Measurements from ENCODE around the gene RPS24. TPM values are rescaled to one million over a fixed set of nuclear protein-coding genes. Genes with fewer than 3 reads are reported as not detected.

Gene RPS24
- total and polyA plus RNA-seq, 2 experiments from 2014 or later, result 2,362 to 3,638 TPM

DNA sequence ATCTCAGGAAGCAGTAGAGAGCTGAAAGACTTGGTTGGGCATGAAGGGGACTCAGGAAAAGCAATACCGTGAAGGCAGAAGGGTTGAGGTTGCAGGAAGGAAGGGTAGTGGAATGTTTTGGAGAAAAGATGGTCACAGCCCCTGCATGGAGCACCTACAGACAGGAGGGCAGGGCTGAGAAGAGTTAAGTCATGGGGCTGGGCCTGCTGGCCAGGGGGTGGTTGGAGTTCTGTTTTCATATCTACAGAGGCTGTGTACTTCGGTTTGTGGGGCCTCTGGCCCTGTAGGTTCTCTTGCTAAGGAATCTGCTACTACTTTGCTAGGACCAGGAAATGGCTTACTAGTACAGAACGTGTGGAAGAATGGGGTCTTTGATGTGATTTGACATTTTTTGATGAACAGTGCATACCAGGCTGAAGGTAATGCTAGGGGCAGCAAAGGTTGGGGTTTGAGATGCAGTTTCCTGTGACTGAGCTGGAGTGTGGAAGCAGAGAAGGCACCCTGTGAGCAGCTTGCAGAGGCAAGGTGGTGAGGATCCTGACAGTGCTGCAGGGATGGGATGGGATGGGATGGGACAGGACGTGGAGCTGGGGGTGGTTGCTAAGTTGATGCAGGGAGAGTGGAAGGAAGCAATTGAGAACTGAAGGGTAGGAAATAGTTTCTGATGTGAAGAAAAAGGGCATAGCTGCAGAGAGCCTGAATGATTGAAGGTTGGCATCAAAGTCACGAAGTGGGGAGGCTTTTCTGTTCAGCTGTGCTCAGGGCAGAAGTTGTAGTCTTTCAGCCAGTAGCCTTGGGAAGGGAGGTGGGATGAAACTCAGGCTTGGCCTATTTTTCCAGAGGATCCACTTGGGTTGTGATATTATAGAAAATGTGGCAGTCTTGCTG, 7.8 kb downstream of the RPS24 start:
- H3K4me2 ChIP-seq, result peak overlapping the region; percentile 98
- Mint-ChIP-seq H3K27ac (peak overlapping the region; percentile 93), H3K9me3 (peaks cover 2% of the 10 kb centered on the region; the same call in 1 of the 3 replicates), H3K4me1 (peaks cover 67% of the 10 kb centered on the region), H3K27me3 (ENCODE audit: insufficient read depth, low read depth, poor library complexity) (peaks cover 35% of the 10 kb centered on the region), H3K36me3 (ENCODE audit: low read depth) (peaks cover 70% of the 10 kb centered on the region), H3K4me3 (peak overlapping the region; percentile 15; the same call in 2 of the 3 replicates)
- ATAC-seq, result no peak; the same call in 2 of the 3 replicates
- H4K20me1 ChIP-seq (replicated peaks; ENCODE audit: insufficient read depth), result peaks cover 62% of the 10 kb centered on the region
- DNase-seq (ENCODE audit: low spot score), result no peak
- peaks cover 43% of the 10 kb centered on the region for H3K36me3 ChIP-seq (ENCODE audit: insufficient read depth)
- no peak overlapping the region for H3K4me3 ChIP-seq
- TF ChIP-seq POLR2AphosphoS5 (IDR thresholded peaks at IDR 0.05; ENCODE audit: low read depth) (0 out of 2 replicates have a peak, but pooled peaks have one; percentile 9), JUNB (IDR thresholded peaks at IDR 0.05; ENCODE audit: unreplicated experiment) (no peak)
- peak overlapping the region; percentile 73 for H3K27ac ChIP-seq (ENCODE audit: low read depth)
- no peak overlapping the region for H2AFZ ChIP-seq
- H3K79me2 ChIP-seq (replicated peaks; ENCODE audit: insufficient read depth), result peaks cover 46% of the 10 kb centered on the region
- no peaks in the 10 kb centered on the region for H3K27me3 ChIP-seq (ENCODE audit: insufficient read depth)
- H3K9me2 ChIP-seq (ENCODE audit: insufficient read depth), result no peaks in the 10 kb centered on the region
- peaks cover 69% of the 10 kb centered on the region for H3K4me1 ChIP-seq (ENCODE audit: insufficient read depth)
- peaks cover 72% of the 10 kb centered on the region for H3F3A ChIP-seq (replicated peaks; ENCODE audit: low read depth)

GRCh38 chr10:78042058-78042751, 8.5 kb downstream of the RPS24 start:
- Histone ChIP-seq H3F3A (replicated peaks; ENCODE audit: low read depth) (peaks cover 65% of the 10 kb centered on the region), H3K36me3 (ENCODE audit: insufficient read depth) (peaks cover 36% of the 10 kb centered on the region), H3K4me2 (peak overlapping the region; percentile 21; the same call in 1 of the 2 replicates), H3K27me3 (ENCODE audit: insufficient read depth) (no peaks in the 10 kb centered on the region), H3K4me1 (ENCODE audit: insufficient read depth) (peaks cover 61% of the 10 kb centered on the region), H3K79me2 (replicated peaks; ENCODE audit: insufficient read depth) (peaks cover 38% of the 10 kb centered on the region), H3K9me2 (ENCODE audit: insufficient read depth) (no peaks in the 10 kb centered on the region), H3K4me3 (no peak overlapping the region), H2AFZ (no peak overlapping the region), H4K20me1 (replicated peaks; ENCODE audit: insufficient read depth) (peaks cover 55% of the 10 kb centered on the region), H3K27ac (ENCODE audit: low read depth) (peak overlapping the region; percentile 73)
- DNase-seq (ENCODE audit: low spot score), result no peak
- H3K4me1 Mint-ChIP-seq, result peaks cover 60% of the 10 kb centered on the region
- TF ChIP-seq JUNB (IDR thresholded peaks at IDR 0.05; ENCODE audit: unreplicated experiment) (no peak), POLR2AphosphoS5 (IDR thresholded peaks at IDR 0.05; ENCODE audit: low read depth) (peak; percentile 1; the same call in 1 of the 2 replicates)
- peaks cover 62% of the 10 kb centered on the region for H3K36me3 Mint-ChIP-seq (ENCODE audit: low read depth)
- peaks cover 2% of the 10 kb centered on the region; the same call in 1 of the 3 replicates for H3K9me3 Mint-ChIP-seq
- H3K27ac Mint-ChIP-seq, result peak overlapping the region; percentile 73; the same call in 1 of the 2 replicates
- peaks cover 27% of the 10 kb centered on the region for H3K27me3 Mint-ChIP-seq (ENCODE audit: insufficient read depth, low read depth, poor library complexity)
- no peak; the same call in 2 of the 3 replicates for ATAC-seq
- H3K4me3 Mint-ChIP-seq, result no peak overlapping the region

- Histone ChIP-seq H3K27me3 (ENCODE audit: insufficient read depth) (no peaks in the 10 kb centered on the region), H4K20me1 (replicated peaks; ENCODE audit: insufficient read depth) (peaks cover 49% of the 10 kb centered on the region), H3K79me2 (replicated peaks; ENCODE audit: insufficient read depth) (peaks cover 33% of the 10 kb centered on the region), H3K4me2 (no peak overlapping the region), H3K9me2 (ENCODE audit: insufficient read depth) (no peaks in the 10 kb centered on the region), H3K4me1 (ENCODE audit: insufficient read depth) (peaks cover 59% of the 10 kb centered on the region), H3K27ac (ENCODE audit: low read depth) (peak overlapping the region; percentile 73), H3K36me3 (ENCODE audit: insufficient read depth) (peaks cover 30% of the 10 kb centered on the region), H2AFZ (no peak overlapping the region), H3F3A (replicated peaks; ENCODE audit: low read depth) (peaks cover 60% of the 10 kb centered on the region), H3K4me3 (no peak overlapping the region)
- H3K36me3 Mint-ChIP-seq (ENCODE audit: low read depth), result peaks cover 57% of the 10 kb centered on the region
- H3K27ac Mint-ChIP-seq, result peak overlapping the region; percentile 24; the same call in 1 of the 2 replicates
- ATAC-seq (no peak), DNase-seq (ENCODE audit: low spot score) (no peak)
- peaks cover 59% of the 10 kb centered on the region for H3K4me1 Mint-ChIP-seq
- peaks cover 27% of the 10 kb centered on the region for H3K27me3 Mint-ChIP-seq (ENCODE audit: insufficient read depth, low read depth, poor library complexity)
- no peak overlapping the region for H3K4me3 Mint-ChIP-seq
- peaks cover 2% of the 10 kb centered on the region; the same call in 1 of the 3 replicates for H3K9me3 Mint-ChIP-seq
- TF ChIP-seq, protein P1, sequence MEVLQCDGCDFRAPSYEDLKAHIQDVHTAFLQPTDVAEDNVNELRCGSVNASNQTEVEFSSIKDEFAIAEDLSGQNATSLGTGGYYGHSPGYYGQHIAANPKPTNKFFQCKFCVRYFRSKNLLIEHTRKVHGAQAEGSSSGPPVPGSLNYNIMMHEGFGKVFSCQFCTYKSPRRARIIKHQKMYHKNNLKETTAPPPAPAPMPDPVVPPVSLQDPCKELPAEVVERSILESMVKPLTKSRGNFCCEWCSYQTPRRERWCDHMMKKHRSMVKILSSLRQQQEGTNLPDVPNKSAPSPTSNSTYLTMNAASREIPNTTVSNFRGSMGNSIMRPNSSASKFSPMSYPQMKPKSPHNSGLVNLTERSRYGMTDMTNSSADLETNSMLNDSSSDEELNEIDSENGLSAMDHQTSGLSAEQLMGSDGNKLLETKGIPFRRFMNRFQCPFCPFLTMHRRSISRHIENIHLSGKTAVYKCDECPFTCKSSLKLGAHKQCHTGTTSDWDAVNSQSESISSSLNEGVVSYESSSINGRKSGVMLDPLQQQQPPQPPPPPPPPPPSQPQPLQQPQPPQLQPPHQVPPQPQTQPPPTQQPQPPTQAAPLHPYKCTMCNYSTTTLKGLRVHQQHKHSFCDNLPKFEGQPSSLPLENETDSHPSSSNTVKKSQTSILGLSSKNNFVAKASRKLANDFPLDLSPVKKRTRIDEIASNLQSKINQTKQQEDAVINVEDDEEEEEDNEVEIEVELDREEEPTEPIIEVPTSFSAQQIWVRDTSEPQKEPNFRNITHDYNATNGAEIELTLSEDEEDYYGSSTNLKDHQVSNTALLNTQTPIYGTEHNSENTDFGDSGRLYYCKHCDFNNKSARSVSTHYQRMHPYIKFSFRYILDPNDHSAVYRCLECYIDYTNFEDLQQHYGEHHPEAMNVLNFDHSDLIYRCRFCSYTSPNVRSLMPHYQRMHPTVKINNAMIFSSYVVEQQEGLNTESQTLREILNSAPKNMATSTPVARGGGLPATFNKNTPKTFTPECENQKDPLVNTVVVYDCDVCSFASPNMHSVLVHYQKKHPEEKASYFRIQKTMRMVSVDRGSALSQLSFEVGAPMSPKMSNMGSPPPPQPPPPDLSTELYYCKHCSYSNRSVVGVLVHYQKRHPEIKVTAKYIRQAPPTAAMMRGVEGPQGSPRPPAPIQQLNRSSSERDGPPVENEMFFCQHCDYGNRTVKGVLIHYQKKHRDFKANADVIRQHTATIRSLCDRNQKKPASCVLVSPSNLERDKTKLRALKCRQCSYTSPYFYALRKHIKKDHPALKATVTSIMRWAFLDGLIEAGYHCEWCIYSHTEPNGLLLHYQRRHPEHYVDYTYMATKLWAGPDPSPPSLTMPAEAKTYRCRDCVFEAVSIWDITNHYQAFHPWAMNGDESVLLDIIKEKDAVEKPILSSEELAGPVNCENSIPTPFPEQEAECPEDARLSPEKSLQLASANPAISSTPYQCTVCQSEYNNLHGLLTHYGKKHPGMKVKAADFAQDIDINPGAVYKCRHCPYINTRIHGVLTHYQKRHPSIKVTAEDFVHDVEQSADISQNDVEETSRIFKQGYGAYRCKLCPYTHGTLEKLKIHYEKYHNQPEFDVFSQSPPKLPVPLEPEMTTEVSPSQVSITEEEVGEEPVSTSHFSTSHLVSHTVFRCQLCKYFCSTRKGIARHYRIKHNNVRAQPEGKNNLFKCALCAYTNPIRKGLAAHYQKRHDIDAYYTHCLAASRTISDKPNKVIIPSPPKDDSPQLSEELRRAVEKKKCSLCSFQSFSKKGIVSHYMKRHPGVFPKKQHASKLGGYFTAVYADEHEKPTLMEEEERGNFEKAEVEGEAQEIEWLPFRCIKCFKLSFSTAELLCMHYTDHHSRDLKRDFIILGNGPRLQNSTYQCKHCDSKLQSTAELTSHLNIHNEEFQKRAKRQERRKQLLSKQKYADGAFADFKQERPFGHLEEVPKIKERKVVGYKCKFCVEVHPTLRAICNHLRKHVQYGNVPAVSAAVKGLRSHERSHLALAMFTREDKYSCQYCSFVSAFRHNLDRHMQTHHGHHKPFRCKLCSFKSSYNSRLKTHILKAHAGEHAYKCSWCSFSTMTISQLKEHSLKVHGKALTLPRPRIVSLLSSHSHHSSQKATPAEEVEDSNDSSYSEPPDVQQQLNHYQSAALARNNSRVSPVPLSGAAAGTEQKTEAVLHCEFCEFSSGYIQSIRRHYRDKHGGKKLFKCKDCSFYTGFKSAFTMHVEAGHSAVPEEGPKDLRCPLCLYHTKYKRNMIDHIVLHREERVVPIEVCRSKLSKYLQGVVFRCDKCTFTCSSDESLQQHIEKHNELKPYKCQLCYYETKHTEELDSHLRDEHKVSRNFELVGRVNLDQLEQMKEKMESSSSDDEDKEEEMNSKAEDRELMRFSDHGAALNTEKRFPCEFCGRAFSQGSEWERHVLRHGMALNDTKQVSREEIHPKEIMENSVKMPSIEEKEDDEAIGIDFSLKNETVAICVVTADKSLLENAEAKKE (CRISPR knock-in tag; IDR thresholded peaks at IDR 0.05), result no peak
- TF ChIP-seq POLR2AphosphoS5 (IDR thresholded peaks at IDR 0.05; ENCODE audit: low read depth), result peak; percentile 13
Observed at GRCh38 chr10:78042752-78043104, 9.1 kb downstream of the RPS24 start.
